Measurements from ENCODE around the gene ZNF438.
"Not testable (repeated sequence)": the region's sequence is repeated elsewhere in the genome, so short reads cannot be mapped to it uniquely, and the experiment has no call there.

The ZNF438 gene

GRCh38 chr10:30820261-30820991, 211.2 kb downstream of the ZNF438 start:
- no peak for DNase-seq

GRCh38 chr10:30819341-30820181, 212.1 kb downstream of the ZNF438 start:
- no peak for DNase-seq

GRCh38 chr10:30818854-30819253, 212.8 kb downstream of the ZNF438 start:
- no peak for DNase-seq

GRCh38 chr10:30818010-30818660, 213.5 kb downstream of the ZNF438 start:
- DNase-seq = no peak

GRCh38 chr10:30817541-30817940, 214.1 kb downstream of the ZNF438 start:
- no peak for DNase-seq

GRCh38 chr10:30816820-30817171, 214.9 kb downstream of the ZNF438 start:
- DNase-seq = no peak

GRCh38 chr10:30816159-30816819, 215.4 kb downstream of the ZNF438 start:
- no peak for DNase-seq

GRCh38 chr10:30813872-30814481, 217.7 kb downstream of the ZNF438 start:
- peak; percentile 63 for DNase-seq

- DNase-seq = no peak
Measured at GRCh38 chr10:30812018-30812851, 219.4 kb downstream of the ZNF438 start.

- DNase-seq = no peak
Measured at GRCh38 chr10:30811276-30812017, 220.2 kb downstream of the ZNF438 start.

GRCh38 chr10:30810416-30810815, 221.2 kb downstream of the ZNF438 start:
- no peak for DNase-seq

- DNase-seq = no peak
Measured at GRCh38 chr10:30806850-30807249, 224.8 kb downstream of the ZNF438 start.

- no peak for DNase-seq
Measured at GRCh38 chr10:30805061-30805460, 226.6 kb downstream of the ZNF438 start.

GRCh38 chr10:30804478-30805055, 227.1 kb downstream of the ZNF438 start:
- DNase-seq = no peak

GRCh38 chr10:30803892-30804322, 227.8 kb downstream of the ZNF438 start:
- no peak for DNase-seq

- no peak for DNase-seq
Measured at GRCh38 chr10:30803058-30803457, 228.6 kb downstream of the ZNF438 start.

GRCh38 chr10:30800368-30800767, 231.3 kb downstream of the ZNF438 start:
- no peak for DNase-seq

GRCh38 chr10:30798646-30799185, 232.9 kb downstream of the ZNF438 start:
- DNase-seq = no peak

- DNase-seq = not testable (repeated sequence)
Measured at GRCh38 chr10:30795024-30795423, 236.6 kb downstream of the ZNF438 start.

Data from NCI-H774 (cell line).